Naive thymus-derived CD8-positive, alpha-beta T cell (primary cell): ENCODE data around the gene ZNF543. TPM values are rescaled to one million over a fixed set of nuclear protein-coding genes. Genes with fewer than 3 reads are reported as not detected.
"Not testable (repeated sequence)": the region's sequence is repeated elsewhere in the genome, so short reads cannot be mapped to it uniquely, and the experiment has no call there.

Experiments
- ATAC-seq, 2 donors: fragments of 150-1000 bp; cut with Tn5 transposase in 1 of 2; sonication (Bioruptor Pico), chemical (Tn5 transposase) in 1 of 2; 1 replicate in 1 of 2; 2 replicates in 1 of 2; pipeline ENCODE4 v1.10.0; 2021; ENCODE audit warnings: mild to moderate bottlenecking in 2 of 2, moderate library complexity in 2 of 2
- POLR2A ChIA-PET: fragments of 350-600 bp; sonication (Branson Sonifier 250); formaldehyde crosslinking; loops from one replicate; lab custom pipeline; 2021; ENCODE audit warnings: antibody characterized with exemption; lab: Charles Lee
- DNase-seq, 10 donors: peaks; one replicate each; pipeline versions ENCODE4 v3.0.0 to v3.0.0-alpha.2; 2020 to 2022
- H3K27ac Mint-ChIP-seq, 10 donors: one replicate each; pipeline ENCODE4 v1.8.0; 2020 to 2022; ENCODE audit warnings: mild to moderate bottlenecking in 10 of 10, mixed read lengths in 10 of 10, moderate library complexity in 4 of 10, inconsistent platforms in 1 of 10
- H3K27me3 Mint-ChIP-seq, 5 donors: one replicate each; pipeline ENCODE4 v1.8.0; 2021 to 2022; ENCODE audit warnings: mixed read lengths in 5 of 5
- H3K36me3 Mint-ChIP-seq, 3 donors: one replicate each; pipeline ENCODE4 v1.8.0; 2020 to 2022; ENCODE audit warnings: mixed read lengths in 3 of 3, mild to moderate bottlenecking in 2 of 3, inconsistent platforms in 1 of 3
- H3K4me1 Mint-ChIP-seq, 4 donors: one replicate each; pipeline ENCODE4 v1.8.0; 2021 to 2022; ENCODE audit warnings: mixed read lengths in 4 of 4
- H3K4me3 Mint-ChIP-seq, 10 donors: one replicate each; pipeline ENCODE4 v1.8.0; 2020 to 2022; ENCODE audit warnings: mild to moderate bottlenecking in 10 of 10, mixed read lengths in 10 of 10, moderate library complexity in 6 of 10, inconsistent platforms in 1 of 10
- H3K9me3 Mint-ChIP-seq, 9 donors: one replicate each; pipeline ENCODE4 v1.8.0; 2020 to 2022; ENCODE audit warnings: mixed read lengths in 9 of 9, mild to moderate bottlenecking in 3 of 9, inconsistent platforms in 1 of 9, moderate library complexity in 1 of 9
- polyA plus RNA-seq, 3 donors: library from polyadenylated mRNA; unstranded; fragments of 300-500 nt; fragmentation: Illumina TruSeq; gene quantifications; one replicate each; pipeline ENCODE4 v1.2.3, GENCODE V29; 2021
- total RNA-seq, 8 experiments: library from RNA in 2 of 8; stranded (reverse) in 2 of 8; gene quantifications; one replicate each; pipeline ENCODE4 v1.2.3 and lab custom pipeline; 2021 to 2026

Gene ZNF543
- 10 to 100 TPM; 13.1 to 13.7 TPM for total RNA-seq
- 1 to 10 TPM in 2 of 3 donors, under 1 TPM in 1; 0.98 to 6.4 (median 2.7) TPM for polyA plus RNA-seq
- total RNA-seq (lab: John Stamatoyannopoulos, UW) = 9.8 to 21.1 (median 13.4) reads per million in 6 experiments

GRCh38 chr19:57320180-57321084 is at the start of gene ZNF543:
Gene ZNF543 (plus strand): TSS chr19:57320472. CDS start chr19:57320854, 382 bp downstream.
- Mint-ChIP-seq H3K9me3 (peaks cover 17 to 83% (median 41%) of the 10 kb centered on the region in 9 donors), H3K4me1 (peaks cover 15 to 32% (median 28%) of the 10 kb centered on the region in 4 donors)
- POLR2A ChIA-PET = interaction anchor here (0.5 to 1.1 kb wide), 3 partner anchors 18 to 738 kb away, joined by 3 to 6 read pairs (median 3); partner anchors contain the start of genes ZNF135 and ZNF304

GRCh38 chr19:57271280-57271679 is 49.0 kb upstream of the ZNF543 start:
- peaks cover 0 to 34% (median 25%) of the 10 kb centered on the region in 9 donors for H3K9me3 Mint-ChIP-seq
- H3K4me1 Mint-ChIP-seq = peaks cover 0 to 3% (median 1%) of the 10 kb centered on the region in 4 donors
- no peak for DNase-seq
- ATAC-seq = no peak
- no peaks in the 10 kb centered on the region for H3K27me3 Mint-ChIP-seq
- POLR2A ChIA-PET = no interaction called here
- H3K27ac Mint-ChIP-seq = no peak overlapping the region
- H3K36me3 Mint-ChIP-seq = peaks cover 38 to 65% (median 44%) of the 10 kb centered on the region in 3 donors
- H3K4me3 Mint-ChIP-seq = no peak overlapping the region

More at GRCh38 chr19:57320180-57321084, at the start of gene ZNF543:
- H3K27ac Mint-ChIP-seq = peak within 1 kb of the TSS; percentile 94 to 98 (median 98)
- ATAC-seq (peak; percentile 95 to 96), DNase-seq (peak; percentile 80 to 96 (median 88))
- H3K4me3 Mint-ChIP-seq = peak within 1 kb of the TSS; percentile 89 to 98 (median 95)
- H3K36me3 Mint-ChIP-seq = peaks cover 35 to 57% (median 42%) of the 10 kb centered on the region in 3 donors
- H3K27me3 Mint-ChIP-seq = peaks cover 18 to 28% (median 21%) of the 10 kb centered on the region in 5 donors

- peaks cover 22 to 59% (median 46%) of the 10 kb centered on the region in 3 donors for H3K36me3 Mint-ChIP-seq
- H3K9me3 Mint-ChIP-seq = peaks cover 0 to 27% (median 17%) of the 10 kb centered on the region in 9 donors
- peak overlapping the region in 1 of 10 donors; percentile 69 for H3K27ac Mint-ChIP-seq
- no peak overlapping the region for H3K4me3 Mint-ChIP-seq
- POLR2A ChIA-PET = no interaction called here
- peaks cover 0 to 3% (median 0%) of the 10 kb centered on the region in 4 donors for H3K4me1 Mint-ChIP-seq
- no peaks in the 10 kb centered on the region for H3K27me3 Mint-ChIP-seq
- ATAC-seq = no peak
- no peak for DNase-seq
These were observed 47.3 kb upstream of the ZNF543 start for GRCh38 chr19:57273014-57273413.

- no peak overlapping the region for H3K27ac Mint-ChIP-seq
- H3K27me3 Mint-ChIP-seq = no peaks in the 10 kb centered on the region
- H3K4me1 Mint-ChIP-seq = peaks cover 6 to 8% (median 7%) of the 10 kb centered on the region in 4 donors
- ATAC-seq (no peak), DNase-seq (no peak)
- POLR2A ChIA-PET = no interaction called here
- H3K4me3 Mint-ChIP-seq = no peak overlapping the region
- H3K9me3 Mint-ChIP-seq = peaks cover 0 to 17% (median 6%) of the 10 kb centered on the region in 9 donors
- peaks cover 9 to 47% (median 31%) of the 10 kb centered on the region in 3 donors for H3K36me3 Mint-ChIP-seq
These were observed 43.8 kb upstream of the ZNF543 start for GRCh38 chr19:57276430-57276829.

- POLR2A ChIA-PET = interaction anchor here (0.7 kb wide), 1 partner anchor 198 kb away, joined by 8 read pairs; no protein-coding TSS in a partner anchor
These were observed 41.8 kb upstream of the ZNF543 start for GRCh38 chr19:57278481-57278880.

GRCh38 chr19:57279418-57280164 is 40.7 kb upstream of the ZNF543 start:
- H3K4me1 Mint-ChIP-seq = peaks cover 16 to 34% (median 28%) of the 10 kb centered on the region in 4 donors
- H3K36me3 Mint-ChIP-seq = peaks cover 0 to 37% (median 36%) of the 10 kb centered on the region in 3 donors
- peak in 8 of 10 donors; percentile 53 to 91 (median 74) for DNase-seq
- H3K27ac Mint-ChIP-seq = peak overlapping the region in 1 of 10 donors; percentile 69
- POLR2A ChIA-PET = interaction anchor here (1.1 to 1.8 kb wide), 2 partner anchors 39 to 71 kb away, joined by 5 to 11 read pairs; partner anchors contain the start of genes ZNF304 and ZNF805
- peak; percentile 73 to 74 for ATAC-seq
- H3K27me3 Mint-ChIP-seq = no peaks in the 10 kb centered on the region
- peaks cover 0 to 5% (median 0%) of the 10 kb centered on the region in 9 donors for H3K9me3 Mint-ChIP-seq
- H3K4me3 Mint-ChIP-seq = peak overlapping the region in 1 of 10 donors; percentile 39

More at GRCh38 chr19:57278481-57278880, 41.8 kb upstream of the ZNF543 start:
- H3K27ac Mint-ChIP-seq = peak overlapping the region in 2 of 10 donors; percentile 15 to 64
- peaks cover 16 to 27% (median 23%) of the 10 kb centered on the region in 4 donors for H3K4me1 Mint-ChIP-seq
- ATAC-seq, DNase-seq, H3K9me3 Mint-ChIP-seq, H3K27me3 Mint-ChIP-seq: not testable (repeated sequence)
- peaks cover 0 to 42% (median 34%) of the 10 kb centered on the region in 3 donors for H3K36me3 Mint-ChIP-seq
- H3K4me3 Mint-ChIP-seq = peak overlapping the region in 2 of 10 donors; percentile 26 to 38

GRCh38 chr19:57280165-57280961 is 39.9 kb upstream of the ZNF543 start, which contains the start of gene ZNF460:
Gene ZNF460 (plus strand): TSS chr19:57280485. CDS start chr19:57280807, 322 bp downstream.
- peaks cover 5 to 40% (median 37%) of the 10 kb centered on the region in 3 donors for H3K36me3 Mint-ChIP-seq
- H3K4me1 Mint-ChIP-seq = peaks cover 20 to 40% (median 32%) of the 10 kb centered on the region in 4 donors
- peaks cover 0 to 9% (median 0%) of the 10 kb centered on the region in 9 donors for H3K9me3 Mint-ChIP-seq
- DNase-seq (peak; percentile 92 to 99 (median 96)), ATAC-seq (peak; percentile 90 to 92)
- H3K4me3 Mint-ChIP-seq = no peak within 1 kb of the TSS
- no peak within 1 kb of the TSS for H3K27ac Mint-ChIP-seq
- POLR2A ChIA-PET = interaction anchor here (1.1 to 1.8 kb wide), 3 partner anchors 40 to 722 kb away, joined by 4 to 11 read pairs (median 5); partner anchors contain the start of genes ZNF304, ZNF606 and ZNF805
- no peaks in the 10 kb centered on the region for H3K27me3 Mint-ChIP-seq

GRCh38 chr19:57280962-57281400 is 39.3 kb upstream of the ZNF543 start:
- no peaks in the 10 kb centered on the region for H3K27me3 Mint-ChIP-seq
- H3K4me1 Mint-ChIP-seq = peaks cover 22 to 42% (median 35%) of the 10 kb centered on the region in 4 donors
- peaks cover 8 to 40% (median 38%) of the 10 kb centered on the region in 3 donors for H3K36me3 Mint-ChIP-seq
- POLR2A ChIA-PET = interaction anchor here (0.6 to 1.5 kb wide), 3 partner anchors 9 to 721 kb away, joined by 3 to 4 read pairs (median 4); partner anchors contain the start of gene ZNF606
- peaks cover 0 to 14% (median 0%) of the 10 kb centered on the region in 9 donors for H3K9me3 Mint-ChIP-seq
- H3K4me3 Mint-ChIP-seq = no peak overlapping the region
- DNase-seq (peak in 9 of 10 donors; percentile 6 to 68 (median 40)), ATAC-seq (no peak)
- H3K27ac Mint-ChIP-seq = no peak overlapping the region

GRCh38 chr19:57282011-57282643 is 38.1 kb upstream of the ZNF543 start:
- DNase-seq = no peak
- no peak for ATAC-seq
- Mint-ChIP-seq H3K4me3 (peak overlapping the region in 3 of 10 donors; percentile 73 to 85 (median 74)), H3K9me3 (peaks cover 0 to 23% (median 3%) of the 10 kb centered on the region in 9 donors), H3K27ac (peak overlapping the region in 9 of 10 donors; percentile 53 to 86 (median 73)), H3K36me3 (peaks cover 17 to 50% (median 44%) of the 10 kb centered on the region in 3 donors), H3K27me3 (no peaks in the 10 kb centered on the region), H3K4me1 (peaks cover 27 to 45% (median 37%) of the 10 kb centered on the region in 4 donors)
- POLR2A ChIA-PET = interaction anchor here (0.7 to 1.5 kb wide), 2 partner anchors 218 to 720 kb away, joined by 4 read pairs; partner anchors contain the start of genes ZNF606 and ZNF773

GRCh38 chr19:57288373-57288772 is 31.9 kb upstream of the ZNF543 start:
- H3K36me3 Mint-ChIP-seq = peaks cover 67 to 99% (median 89%) of the 10 kb centered on the region in 3 donors
- POLR2A ChIA-PET = interaction anchor here (1.3 kb wide), 1 partner anchor 15 kb away, joined by 3 read pairs; no protein-coding TSS in a partner anchor
- DNase-seq (no peak), ATAC-seq (no peak)
- no peak overlapping the region for H3K4me3 Mint-ChIP-seq
- no peak overlapping the region for H3K27ac Mint-ChIP-seq
- peaks cover 8 to 75% (median 36%) of the 10 kb centered on the region in 9 donors for H3K9me3 Mint-ChIP-seq
- no peaks in the 10 kb centered on the region for H3K27me3 Mint-ChIP-seq
- H3K4me1 Mint-ChIP-seq = peaks cover 7 to 26% (median 20%) of the 10 kb centered on the region in 4 donors
